Glomerular visceral epithelial cell (primary cell): ENCODE results near the gene WDR86.
A peak's percentile ranks its signal among the peaks of the same experiment; 100 is the strongest.

ENCODE experiments used
- DNase-seq: peaks from one replicate; pipeline ENCODE4 v3.0.0-alpha.2; 2016; ENCODE audit errors: extremely low spot score

Gene WDR86

DNA sequence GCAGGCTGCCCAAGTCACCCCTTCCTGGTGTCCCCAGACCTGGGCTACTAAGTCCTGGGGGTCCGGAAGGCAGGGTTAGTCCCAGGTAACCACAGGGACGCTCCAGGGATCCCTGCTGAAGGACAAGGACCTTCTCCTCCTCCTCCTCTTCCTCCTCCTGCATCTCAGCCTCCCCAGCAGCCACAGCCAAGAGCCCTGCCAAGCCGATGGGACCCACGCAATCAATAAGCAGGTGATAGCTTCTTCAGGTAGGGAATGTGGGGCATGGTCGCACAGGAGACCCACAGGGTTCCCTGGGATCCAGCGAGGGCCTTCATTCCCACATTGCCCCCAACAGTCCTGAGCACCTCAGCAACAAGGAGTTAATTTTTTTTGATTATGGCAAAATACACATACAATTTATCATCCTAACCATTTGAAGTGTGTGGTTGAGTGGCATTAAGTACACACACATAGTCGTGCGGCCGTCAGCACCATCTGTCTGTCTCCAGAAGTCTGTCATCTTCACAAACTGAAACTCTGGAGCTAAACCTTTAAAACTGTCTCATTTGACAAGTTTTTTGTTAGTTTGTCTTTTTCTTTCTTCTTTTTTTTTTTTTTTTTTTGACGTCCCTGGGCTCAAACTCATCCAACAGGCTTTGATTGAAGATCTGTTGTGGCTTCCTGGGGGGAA is 18.0 kb upstream of the WDR86 start:
- DNase-seq: no peak

DNA sequence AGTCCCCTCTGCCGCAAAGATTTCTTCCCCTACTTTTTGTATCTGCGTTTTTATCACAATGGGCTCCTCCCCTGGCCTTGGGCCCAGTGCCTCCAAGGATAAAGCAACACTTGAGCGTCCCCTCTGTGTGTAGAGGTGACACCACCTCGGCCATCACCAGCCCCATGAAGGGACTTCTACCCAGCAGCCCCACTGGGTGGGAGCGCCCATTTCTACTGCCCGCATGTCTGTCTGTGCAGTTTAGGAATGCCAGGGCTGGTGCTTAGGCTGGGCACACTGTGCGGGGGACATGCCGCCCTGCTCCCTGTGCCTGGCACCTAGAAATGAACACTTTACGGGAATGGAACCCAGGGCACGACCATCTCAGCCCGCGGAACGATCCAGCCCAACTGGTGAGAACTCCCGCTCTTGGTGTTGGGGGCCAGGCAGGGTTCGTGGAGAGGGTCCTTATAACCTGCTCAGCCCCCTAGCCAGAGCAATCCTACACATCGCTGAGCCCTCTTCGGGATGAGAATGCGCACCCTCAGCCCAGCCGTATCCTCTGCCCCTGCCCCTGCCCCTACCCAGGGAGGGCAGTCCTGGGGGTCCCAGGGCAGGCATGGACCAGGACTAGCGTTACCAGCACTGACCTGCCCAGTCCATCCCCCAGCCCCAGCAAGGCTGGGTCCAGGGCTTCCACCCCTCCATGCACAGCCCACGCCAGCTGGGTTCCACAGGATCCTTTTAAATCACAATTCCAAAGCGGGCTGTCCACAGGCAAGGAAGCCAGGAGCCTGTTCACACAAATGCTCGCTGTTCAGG is 17.3 kb upstream of the WDR86 start:
- no peak for DNase-seq

DNA sequence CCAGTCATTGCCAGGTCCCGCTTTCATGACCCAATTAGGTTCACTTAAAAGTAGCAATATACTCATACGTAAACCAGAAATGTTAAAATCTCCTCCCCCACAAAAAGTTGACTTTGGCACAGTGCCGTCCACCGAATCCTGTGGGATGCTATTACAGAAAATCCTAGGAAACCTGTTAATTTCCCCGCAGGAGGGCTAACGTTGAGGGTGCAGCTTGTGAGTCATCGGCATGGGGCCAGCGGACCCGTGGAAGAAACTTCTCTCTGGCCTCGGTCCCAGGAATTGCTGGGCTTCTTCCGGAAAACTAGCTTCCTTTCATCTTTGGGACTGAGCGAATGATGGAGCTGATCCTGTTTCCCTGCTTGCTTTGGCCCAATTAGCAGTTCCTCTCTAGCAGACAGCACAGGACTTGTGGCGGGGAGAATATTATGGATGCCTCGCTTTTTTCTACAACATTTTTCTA is 16.6 kb upstream of the WDR86 start:
- DNase-seq: peak; percentile 72

DNA sequence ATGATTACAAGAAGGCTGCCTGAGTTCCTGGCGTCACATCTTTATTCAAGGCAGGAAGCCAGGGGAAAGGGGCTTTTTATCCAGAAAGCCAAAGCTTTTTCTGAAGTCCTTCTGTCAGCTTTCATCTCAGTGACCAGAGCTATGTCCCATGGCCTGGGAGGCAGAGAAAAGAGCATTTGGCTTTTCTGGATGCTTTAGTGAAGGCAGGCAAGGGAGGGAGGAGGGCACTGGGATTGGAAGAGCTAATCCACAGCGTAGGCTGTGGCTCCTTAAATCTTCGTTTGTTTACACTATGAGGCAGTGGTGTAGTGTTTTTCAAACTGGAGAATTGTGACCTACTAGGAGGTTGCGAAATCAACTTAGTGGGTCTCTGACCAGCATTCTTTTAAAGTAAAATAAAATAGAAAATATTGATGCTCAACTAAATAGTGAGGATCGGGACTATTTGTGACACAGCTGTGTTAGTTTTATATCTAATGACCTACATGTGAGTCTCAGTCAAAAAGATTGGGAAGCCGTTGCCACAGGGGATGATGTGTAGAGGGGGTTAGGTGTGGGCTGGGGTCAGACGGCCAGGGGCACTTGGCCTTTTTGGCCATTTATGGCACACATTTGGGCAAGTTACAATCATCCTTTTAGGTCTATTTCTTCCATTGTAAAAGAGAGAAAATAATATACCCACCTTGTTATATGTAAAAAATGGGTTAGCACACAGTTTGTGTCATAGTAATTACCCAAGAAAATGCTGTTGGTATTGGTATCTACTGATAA is 16.0 kb upstream of the WDR86 start:
- DNase-seq: no peak

- no peak for DNase-seq
These were observed 15.0 kb upstream of the WDR86 start for GRCh38 chr7:151424799-151425198.

DNA sequence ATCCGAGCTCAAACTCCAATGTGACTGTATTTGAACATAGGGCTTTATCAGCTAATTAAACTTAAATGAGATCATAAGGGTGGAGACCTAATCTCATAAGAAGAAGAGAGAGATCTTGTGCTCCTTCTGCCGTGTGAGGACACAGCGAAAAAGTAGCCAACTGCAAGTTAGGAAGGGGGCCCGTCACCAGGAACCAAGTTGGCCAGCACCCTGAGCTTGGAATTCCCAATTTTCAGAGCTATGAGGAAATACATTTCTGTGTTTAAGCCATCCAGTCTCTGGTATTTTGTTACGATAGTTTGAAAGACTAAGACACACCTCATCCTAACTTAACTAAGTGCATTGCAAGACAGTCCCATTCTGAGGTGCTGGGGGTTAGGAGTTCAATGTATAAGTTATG is 14.1 kb upstream of the WDR86 start:
- DNase-seq: no peak

GRCh38 chr7:151423226-151423625 is 13.4 kb upstream of the WDR86 start:
- DNase-seq: no peak

DNA sequence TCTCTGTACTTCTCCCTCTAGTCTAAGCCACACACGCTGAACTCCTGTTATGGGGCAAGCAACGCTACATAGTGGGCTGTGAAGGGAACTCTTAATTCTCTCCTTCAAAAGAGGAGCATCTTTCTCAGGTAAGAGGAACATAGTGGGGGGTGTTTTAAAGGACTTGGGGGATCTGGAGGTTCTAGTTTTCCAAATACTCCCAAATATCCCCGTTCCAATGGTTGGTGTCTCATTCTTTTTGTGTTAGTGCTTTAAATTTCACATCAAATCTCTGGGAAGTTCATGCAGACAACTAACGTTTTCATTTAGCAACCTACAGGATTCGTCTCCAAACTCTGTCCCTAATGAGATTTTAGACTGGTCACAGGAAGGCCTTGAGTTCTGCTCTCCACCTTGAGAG is 12.4 kb upstream of the WDR86 start:
- DNase-seq: no peak

DNA sequence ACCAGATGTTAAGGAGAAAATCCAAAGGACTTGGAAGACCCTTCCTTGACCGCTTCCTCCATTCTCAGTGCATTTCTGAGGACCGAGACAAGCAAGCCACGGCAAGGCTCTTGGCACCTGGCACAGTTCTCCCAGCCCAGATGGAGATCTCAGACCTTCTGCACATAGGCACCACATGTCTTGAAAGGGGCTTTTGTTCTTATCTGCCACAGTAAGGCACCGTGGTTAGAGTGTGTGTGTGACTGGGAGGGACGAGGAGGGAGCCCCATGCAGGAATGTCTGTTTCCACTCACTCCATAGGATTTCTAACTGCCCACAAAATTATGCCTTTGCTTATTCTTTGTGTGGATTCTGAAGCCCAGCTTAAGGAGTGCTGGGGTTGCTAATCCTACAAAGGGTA is 10.3 kb upstream of the WDR86 start:
- no peak for DNase-seq

GRCh38 chr7:151416941-151417315 is 7.1 kb upstream of the WDR86 start:
- DNase-seq: no peak

GRCh38 chr7:151416112-151416940 is 6.5 kb upstream of the WDR86 start:
- DNase-seq: no peak

DNA sequence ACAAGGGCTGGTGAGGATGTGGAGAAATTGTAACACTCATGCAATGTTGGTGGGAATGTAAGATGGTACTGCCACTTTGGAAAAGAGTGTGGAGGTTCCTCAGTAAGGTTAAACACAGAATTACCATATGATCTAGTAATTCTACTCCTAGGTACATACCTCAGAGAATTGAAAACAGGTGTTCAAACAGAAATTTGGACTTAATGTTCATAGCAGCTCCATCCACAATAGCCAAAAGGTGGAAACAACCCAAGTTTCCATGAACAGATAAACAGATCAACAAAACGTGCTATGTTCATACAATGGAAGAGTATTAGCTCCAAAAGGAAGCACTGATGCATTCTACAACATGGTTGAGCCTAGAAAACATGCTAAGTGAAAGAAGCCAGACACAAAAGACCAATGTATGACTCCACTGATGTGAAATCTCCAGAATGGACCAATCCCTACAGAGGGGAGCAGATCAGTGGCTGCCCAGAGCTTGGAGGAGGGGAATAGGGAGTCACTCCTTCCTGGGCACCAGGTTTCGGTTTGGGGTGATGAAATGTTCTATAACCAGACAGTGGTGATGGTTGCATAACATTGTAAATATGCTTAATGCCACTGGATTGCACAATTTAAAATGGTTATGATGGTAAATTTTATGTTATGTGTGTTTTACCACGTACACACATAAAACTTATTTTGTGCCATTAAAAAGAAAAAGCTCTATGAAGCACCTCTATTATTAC is 5.7 kb upstream of the WDR86 start:
- no peak for DNase-seq

DNA sequence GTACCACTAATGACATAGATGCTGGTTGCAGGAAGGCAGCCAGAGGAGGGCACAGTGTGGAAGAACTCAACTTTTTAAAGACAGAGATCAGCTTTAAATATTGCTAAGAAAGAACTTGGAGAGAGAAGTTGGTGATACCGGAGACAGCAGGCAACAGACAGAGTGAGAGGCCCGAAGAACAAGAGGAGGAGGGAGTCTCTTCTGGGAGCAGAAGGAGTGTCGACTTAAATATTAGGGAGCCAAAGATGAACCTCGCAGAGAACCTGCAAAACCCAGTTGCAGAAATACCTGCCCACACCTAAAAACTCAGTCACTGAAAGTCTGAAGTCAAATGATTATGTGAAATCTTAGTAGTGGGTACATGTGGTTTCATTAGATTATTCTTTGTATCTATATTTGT is 3.4 kb upstream of the WDR86 start:
- DNase-seq: no peak

DNA sequence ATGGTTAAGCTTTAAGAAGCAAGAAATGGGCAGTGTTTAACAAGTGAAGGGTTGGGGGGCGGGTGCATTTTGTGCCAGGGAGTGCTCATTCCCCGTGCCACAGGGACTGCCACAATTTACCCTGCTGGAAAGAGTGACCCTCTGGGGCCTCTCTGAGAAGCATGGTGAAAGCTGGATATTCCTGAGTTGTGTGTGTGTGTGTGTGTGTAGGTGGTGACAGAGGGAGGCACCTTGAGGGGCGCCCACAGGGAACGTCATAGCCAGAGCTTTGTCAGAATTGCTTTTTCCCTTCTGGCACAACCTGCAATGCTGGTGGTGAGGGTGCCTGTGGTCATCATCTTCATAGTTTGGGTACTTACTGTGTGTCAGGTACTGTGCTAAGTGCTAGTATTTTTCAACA is 2.5 kb upstream of the WDR86 start:
- no peak for DNase-seq

- DNase-seq: no peak
These were observed 1.7 kb upstream of the WDR86 start for GRCh38 chr7:151411551-151411950.

DNA sequence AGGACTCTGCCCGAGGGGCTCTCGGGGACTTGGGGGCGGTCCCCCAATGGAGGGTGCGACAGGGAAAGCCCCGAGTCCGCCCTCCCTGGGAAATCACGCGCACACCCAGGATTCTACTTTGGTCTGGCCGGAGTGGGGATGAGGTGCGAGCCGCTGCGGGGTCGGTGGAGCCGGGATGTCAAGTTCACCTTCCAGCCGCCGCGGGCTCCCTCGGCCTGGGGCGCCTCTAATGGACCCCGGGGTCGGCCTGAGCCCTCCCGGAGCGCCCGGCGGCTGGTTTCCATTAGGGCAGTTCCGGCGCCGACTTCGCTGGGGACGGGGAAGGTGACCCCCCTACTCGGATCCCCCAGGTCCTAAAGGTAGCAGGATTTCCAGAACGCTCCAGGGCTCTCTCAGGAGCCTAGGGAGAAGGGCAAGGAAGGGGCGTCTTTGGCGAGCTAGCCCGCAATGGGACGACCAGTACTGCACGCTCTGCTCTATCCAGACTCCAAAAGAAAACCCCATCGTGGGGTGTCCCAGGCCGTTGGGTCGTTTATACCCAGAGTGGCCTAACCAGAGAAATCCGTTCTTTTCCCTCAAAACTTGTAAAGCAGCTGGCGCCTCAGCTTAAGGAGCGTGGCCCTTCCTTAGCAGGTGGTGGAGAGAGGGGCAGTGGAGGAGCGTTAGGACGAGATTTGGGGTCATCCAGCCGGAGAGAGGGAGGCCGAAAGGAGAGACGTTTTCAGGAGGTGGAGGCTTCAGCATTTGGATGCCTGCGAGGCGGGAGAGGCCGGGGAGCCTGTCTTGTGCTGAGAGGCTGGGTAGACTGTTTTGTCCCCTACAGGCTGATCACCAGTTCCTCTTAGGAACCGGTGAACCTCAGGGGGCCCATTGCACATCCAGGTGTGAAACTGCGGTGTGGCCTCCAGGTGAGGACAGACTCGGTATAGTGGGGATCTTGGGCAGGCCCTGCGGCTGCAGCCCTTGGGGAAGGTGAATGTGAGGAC is 860 bp upstream of the WDR86 start:
- no peak for DNase-seq

DNA sequence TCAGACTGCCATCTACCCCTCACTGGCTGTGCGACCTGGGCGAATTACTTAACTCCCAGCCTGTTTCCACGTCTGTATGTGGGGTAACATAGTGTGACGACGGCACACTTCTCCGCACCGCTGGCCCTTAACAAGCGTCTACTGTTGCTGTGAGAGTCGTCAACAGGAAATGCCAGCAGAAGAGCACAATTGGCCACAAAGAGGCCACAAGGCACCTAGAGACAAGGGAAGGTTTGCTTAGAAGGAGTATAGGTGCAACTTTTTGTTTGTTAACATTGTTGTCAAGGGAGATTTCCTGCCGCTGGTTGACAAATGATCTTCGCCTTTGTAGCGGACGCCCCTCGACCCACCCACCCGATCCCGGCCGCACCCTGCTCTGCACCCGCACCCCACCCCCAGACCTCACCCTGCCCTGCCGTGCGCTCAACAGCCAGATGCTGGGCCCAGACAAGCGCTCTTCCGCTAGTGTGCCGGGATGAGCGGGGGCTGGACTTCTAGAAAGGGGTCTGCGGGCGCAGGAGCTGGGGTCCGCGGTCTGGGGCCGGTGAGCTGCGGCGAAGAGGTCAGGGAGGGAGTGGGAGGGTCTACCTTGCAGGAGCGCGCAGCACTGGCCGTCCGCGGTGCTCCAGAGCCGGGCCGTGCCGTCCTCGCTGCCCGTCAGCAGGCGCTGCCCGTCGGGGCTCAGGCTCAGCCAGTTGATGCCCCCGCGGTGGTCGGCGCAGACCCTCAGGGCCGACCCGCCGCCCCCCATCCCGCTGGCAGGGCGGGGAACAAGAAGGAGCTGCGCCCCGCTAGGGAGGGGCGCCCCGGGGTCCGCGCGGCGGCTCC is 785 bp downstream of the WDR86 start:
- no peak for DNase-seq

GRCh38 chr7:151408498-151408838 is 1.4 kb downstream of the WDR86 start:
- no peak for DNase-seq
